DMS153 treated with DMSO at 0.1 percent for 48 hours (cell line): ENCODE measurements around the gene SYCE1L.
A peak's percentile ranks its signal among the peaks of the same experiment; 100 is the strongest.

Source experiments
- DNase-seq: peaks from one replicate; lab custom pipeline; 2025; ENCODE audit not compliant: unreplicated experiment; lab: John Stamatoyannopoulos, UW

The SYCE1L gene

GRCh38 chr16:77195411-77195810 is 3.8 kb upstream of the SYCE1L start:
- DNase-seq, result no peak

- DNase-seq, result no peak
Measured at GRCh38 chr16:77197747-77198146, 1.5 kb upstream of the SYCE1L start.

GRCh38 chr16:77206533-77206932 is 7.3 kb downstream of the SYCE1L start:
- no peak for DNase-seq

GRCh38 chr16:77207030-77207429 is 7.8 kb downstream of the SYCE1L start:
- DNase-seq, result no peak

GRCh38 chr16:77208382-77208781 is 9.2 kb downstream of the SYCE1L start:
- DNase-seq, result no peak

- peak; percentile 85 for DNase-seq
Measured at GRCh38 chr16:77211880-77212740, 12.9 kb downstream of the SYCE1L start.

- DNase-seq, result peak; percentile 61
Measured at GRCh38 chr16:77212741-77213541, 13.7 kb downstream of the SYCE1L start.

GRCh38 chr16:77213542-77214106 is 14.4 kb downstream of the SYCE1L start:
- no peak for DNase-seq

GRCh38 chr16:77214411-77215138 is 15.4 kb downstream of the SYCE1L start:
- DNase-seq, result no peak

- DNase-seq, result no peak
Measured at GRCh38 chr16:77219437-77219836, 20.2 kb downstream of the SYCE1L start.

GRCh38 chr16:77220427-77220826 is 21.2 kb downstream of the SYCE1L start:
- DNase-seq, result no peak

- no peak for DNase-seq
Measured at GRCh38 chr16:77221482-77221881, 22.3 kb downstream of the SYCE1L start.

GRCh38 chr16:77223184-77223583 is 24.0 kb downstream of the SYCE1L start:
- no peak for DNase-seq

- no peak for DNase-seq
Measured at GRCh38 chr16:77225182-77225581, 26.0 kb downstream of the SYCE1L start.

- DNase-seq, result no peak
Measured at GRCh38 chr16:77227745-77228144, 28.5 kb downstream of the SYCE1L start.

GRCh38 chr16:77231047-77231446 is 31.8 kb downstream of the SYCE1L start:
- DNase-seq, result no peak

- no peak for DNase-seq
Measured at GRCh38 chr16:77233799-77234519, 34.8 kb downstream of the SYCE1L start.

GRCh38 chr16:77234611-77235010 is 35.4 kb downstream of the SYCE1L start:
- DNase-seq, result no peak

GRCh38 chr16:77236063-77236511 is 36.9 kb downstream of the SYCE1L start:
- peak; percentile 91 for DNase-seq

- peak; percentile 75 for DNase-seq
Measured at GRCh38 chr16:77238593-77238992, 39.4 kb downstream of the SYCE1L start.
